H1 (cell line): ENCODE results near the gene RPS6KA2. TPM values are rescaled to one million over a fixed set of nuclear protein-coding genes. Genes with fewer than 3 reads are reported as not detected.

Experiments
- PHF8 ChIP-seq: fragments of 200-600 bp; sonication (generic); conservative IDR thresholded peaks from 2 replicates; pipeline ENCODE4 v1.7.1; 2012; ENCODE audit warnings: low read depth, mild to moderate bottlenecking, inconsistent platforms, low read length, moderate library complexity
- SIX5 ChIP-seq: IDR thresholded peaks from 2 replicates; pipeline ENCODE4 v1.6.1; 2011; ENCODE audit warnings: mild to moderate bottlenecking, low read depth, low read length
- SUZ12 ChIP-seq: fragments of 200-600 bp; sonication (generic); IDR thresholded peaks from 2 replicates; pipeline ENCODE4 v1.6.1; 2012; ENCODE audit warnings: mild to moderate bottlenecking, inconsistent platforms, low read length, moderate library complexity, mixed read lengths
- polyA plus RNA-seq, 7 experiments: library from polyadenylated mRNA; depleted of rRNA in 3 of 7; stranded (reverse) in 5 of 7; unstranded in 2 of 7; fragments of >200 nt in 5 of 7; fragments of 200-250 nt in 2 of 7; gene quantifications; 1 replicate in 5 of 7; 2 replicates in 1 of 7; 4 replicates in 1 of 7; pipeline versions ENCODE4 v1.2.1 to v1.2.3, GENCODE V29; 2011 to 2013; ENCODE audit warnings: missing spikeins in 2 of 7, mixed read lengths in 2 of 7
- total RNA-seq: library from RNA; stranded (reverse); fragmentation: NEBNext Ultra II Directional; extraction: Animal tissue kit (Norgen Biotek cat#: 25700); gene quantifications from 2 replicates; pipeline ENCODE4 v1.2.1, GENCODE V29; 2021

RPS6KA2 gene
- total and polyA plus RNA-seq, 2 of the 8 experiments (the other 6 are each of a cell fraction or from before 2014, with no cell fraction given), result 8.8 to 25.7 TPM

DNA sequence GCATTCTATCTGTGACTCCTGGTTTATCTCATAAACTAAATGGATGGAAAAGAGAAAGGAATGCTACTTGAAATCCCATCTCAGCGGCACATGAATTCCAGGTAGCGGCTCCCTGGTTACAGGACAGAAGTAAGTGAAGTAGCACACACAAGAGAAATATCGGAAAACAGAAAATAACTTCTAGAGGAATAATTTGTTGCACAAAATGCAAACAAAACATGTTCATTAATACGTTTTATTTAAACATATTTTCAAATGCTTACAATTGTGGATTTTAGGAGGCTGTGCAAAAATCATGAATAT, 26.5 kb upstream of the RPS6KA2 start (continued):
- TF ChIP-seq SUZ12 (no peak), SIX5 (no peak), PHF8 (no peak)
